ENCODE data around the gene RBMS3.

The RBMS3 gene

DNA sequence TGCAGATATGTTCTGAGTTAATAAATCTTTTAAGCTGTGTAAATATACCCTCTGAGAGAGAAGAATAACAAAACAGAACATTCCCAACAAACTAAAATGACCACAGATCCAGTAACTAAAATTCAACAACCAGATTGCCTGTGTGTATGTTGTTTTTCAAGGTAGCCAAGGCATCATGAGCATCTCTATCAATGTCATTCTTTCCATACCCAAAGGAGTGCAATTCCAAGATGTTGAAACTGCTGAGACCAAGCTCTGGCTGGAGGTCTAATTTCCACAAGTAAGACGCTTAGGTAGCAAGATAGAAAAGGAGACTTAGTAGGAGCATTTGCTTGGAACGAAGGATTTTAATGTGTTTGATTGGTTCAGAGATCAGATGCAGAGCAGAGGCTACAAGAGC, 276.3 kb downstream of the RBMS3 start:
- FAIRE-seq (no peak), DNase-seq (ENCODE audit: insufficient read length, low spot score) (no peak)

- DNase-seq (ENCODE audit: insufficient read length, low spot score) (no peak), FAIRE-seq (no peak)
These were observed 277.0 kb downstream of the RBMS3 start for GRCh38 chr3:29557825-29558224.

DNA sequence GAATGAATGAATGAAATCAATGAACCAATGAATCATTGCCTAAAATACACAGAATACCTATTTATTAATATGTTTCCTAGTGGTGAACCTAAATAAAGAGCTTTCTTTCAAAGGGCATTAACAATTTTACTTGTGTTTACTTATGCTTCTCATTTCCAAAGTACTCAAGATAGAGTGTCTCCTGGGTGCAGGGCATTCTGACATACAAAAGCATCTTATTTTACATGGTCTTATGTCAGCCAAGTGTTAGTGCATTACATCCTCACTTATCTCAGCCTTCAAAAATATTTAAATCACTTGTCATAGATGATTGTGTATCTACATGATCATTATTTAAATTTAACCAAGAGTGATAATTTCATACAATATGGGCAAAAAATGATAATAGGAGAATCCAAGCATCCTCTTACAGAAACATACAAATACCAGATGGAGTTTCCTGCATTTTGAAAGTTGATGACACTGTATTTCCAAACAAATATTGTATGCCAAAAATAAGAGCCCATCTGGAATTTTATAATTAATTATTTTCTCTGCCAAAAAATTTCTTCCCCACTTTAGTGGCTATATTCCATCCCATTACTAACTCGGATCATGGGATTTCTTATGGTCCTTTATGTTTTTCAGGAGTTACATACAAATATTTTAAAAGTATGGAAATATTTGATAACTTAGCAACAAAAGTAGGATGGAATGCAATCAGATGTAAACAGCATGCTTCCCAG, 279.0 kb downstream of the RBMS3 start:
- DNase-seq (ENCODE audit: insufficient read length, low spot score) (no peak), FAIRE-seq (no peak)

DNA sequence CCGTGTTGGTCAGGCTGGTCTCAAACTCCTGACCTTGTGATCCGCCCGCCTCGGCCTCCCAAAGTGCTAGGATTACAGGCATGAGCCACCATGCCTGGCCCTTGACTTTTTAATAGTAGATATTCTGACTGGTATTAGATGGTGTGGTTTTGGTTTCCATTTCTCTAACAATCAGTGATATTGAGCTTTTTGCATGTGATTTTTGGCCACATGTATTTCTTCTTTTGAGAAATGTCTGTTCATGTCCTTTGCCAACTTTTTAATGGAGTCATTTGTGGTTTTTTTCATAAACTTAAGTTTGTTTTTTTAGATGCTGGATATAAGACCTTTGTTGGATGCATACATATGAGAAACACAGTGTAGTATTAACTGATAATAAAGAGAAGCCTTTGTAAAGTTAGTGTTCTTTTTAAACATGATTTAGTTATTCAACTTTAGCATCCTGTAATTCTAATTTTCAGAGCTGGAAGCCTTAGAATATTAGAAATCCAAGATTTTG, 280.8 kb downstream of the RBMS3 start:
- no peak for DNase-seq (ENCODE audit: insufficient read length, low spot score)
- no peak for FAIRE-seq

- FAIRE-seq, result no peak
- DNase-seq (ENCODE audit: insufficient read length, low spot score), result no peak
These were observed 284.4 kb downstream of the RBMS3 start for GRCh38 chr3:29565236-29565635.

DNA sequence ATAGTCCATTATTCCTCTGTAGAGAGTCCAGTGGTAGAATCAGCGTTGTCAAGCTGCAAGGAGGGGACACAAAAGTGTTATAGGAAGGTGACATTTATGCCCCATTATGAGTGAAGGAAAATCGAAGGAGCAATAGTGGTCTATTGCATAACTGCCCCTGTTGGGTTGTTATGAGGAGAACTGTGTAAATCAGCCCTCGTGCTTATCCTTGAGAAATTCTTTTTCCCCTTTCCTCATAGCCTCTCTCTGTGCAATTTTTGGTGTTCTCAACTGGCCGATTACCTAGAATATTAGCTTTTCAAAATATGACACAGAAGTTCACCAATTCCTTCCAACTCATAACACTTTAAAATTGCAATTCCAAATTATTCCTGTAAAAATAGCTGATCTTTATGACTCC, 286.6 kb downstream of the RBMS3 start:
- no peak for FAIRE-seq
- no peak for DNase-seq (ENCODE audit: insufficient read length, low spot score)

- FAIRE-seq (no peak), DNase-seq (ENCODE audit: insufficient read length, low spot score) (no peak)
These were observed 287.5 kb downstream of the RBMS3 start for GRCh38 chr3:29568355-29568754.

DNA sequence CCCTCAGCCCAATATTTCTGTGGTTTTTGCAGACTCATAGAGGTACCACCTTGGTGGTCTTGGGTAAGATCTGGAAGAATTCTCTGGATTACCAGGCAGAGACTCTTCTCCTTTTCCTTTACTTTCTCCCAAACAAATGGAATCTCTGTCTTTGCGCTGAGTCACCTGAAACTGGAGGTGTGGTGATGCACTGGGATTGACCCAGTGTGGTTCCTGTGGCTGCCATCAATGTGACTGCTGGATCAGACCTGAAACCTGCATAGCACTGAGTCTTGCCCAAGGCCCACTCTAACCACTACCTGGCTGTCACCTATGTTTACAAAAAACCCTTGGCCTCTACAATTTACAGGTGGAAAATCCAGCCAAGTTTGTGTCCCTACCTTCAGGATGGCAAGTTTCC, 295.3 kb downstream of the RBMS3 start:
- DNase-seq (ENCODE audit: insufficient read length, low spot score) (no peak), FAIRE-seq (no peak)

GRCh38 chr3:29576675-29577074, 295.8 kb downstream of the RBMS3 start:
- DNase-seq (ENCODE audit: insufficient read length, low spot score) (no peak), FAIRE-seq (no peak)

DNA sequence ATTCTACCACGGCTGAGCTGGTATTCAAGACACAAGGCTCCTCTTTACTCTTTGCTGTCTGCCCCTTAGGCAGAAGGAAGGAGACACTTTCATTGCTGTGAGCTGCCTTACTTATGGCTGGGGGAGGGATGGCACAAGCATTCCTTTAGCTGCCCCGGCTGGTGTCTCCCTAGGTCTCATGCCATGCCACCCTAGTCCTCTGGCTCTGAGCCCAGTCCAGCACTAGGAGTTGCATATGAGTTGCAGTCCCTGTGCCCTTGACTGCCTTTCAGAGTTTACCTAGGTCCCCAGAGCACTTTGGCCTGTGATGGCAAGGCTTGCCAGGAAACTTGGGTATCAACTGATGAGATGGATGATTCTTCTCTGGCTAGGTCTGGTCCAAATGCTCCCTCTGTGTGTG, 296.4 kb downstream of the RBMS3 start:
- no peak for FAIRE-seq
- no peak for DNase-seq (ENCODE audit: insufficient read length, low spot score)

DNA sequence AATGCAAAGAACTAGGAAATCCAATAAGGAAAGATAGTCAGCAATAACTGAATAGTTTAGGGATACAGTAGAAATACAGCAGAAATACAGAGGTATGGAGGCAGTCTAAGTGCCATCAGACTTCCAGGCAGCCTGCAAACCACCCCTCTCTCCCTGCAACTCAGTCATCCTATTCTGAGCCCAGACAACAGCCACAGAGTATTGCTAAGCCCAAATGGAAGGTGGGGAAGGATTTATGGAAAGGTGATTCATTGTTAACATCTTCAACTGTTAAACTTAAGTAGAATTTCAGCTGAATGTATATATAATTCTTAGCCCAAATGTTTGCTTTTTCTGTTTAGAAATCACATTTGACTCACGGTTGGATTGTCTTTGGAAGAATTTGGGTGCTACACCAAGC, 300.4 kb downstream of the RBMS3 start:
- FAIRE-seq (no peak), DNase-seq (ENCODE audit: insufficient read length, low spot score) (no peak)

DNA sequence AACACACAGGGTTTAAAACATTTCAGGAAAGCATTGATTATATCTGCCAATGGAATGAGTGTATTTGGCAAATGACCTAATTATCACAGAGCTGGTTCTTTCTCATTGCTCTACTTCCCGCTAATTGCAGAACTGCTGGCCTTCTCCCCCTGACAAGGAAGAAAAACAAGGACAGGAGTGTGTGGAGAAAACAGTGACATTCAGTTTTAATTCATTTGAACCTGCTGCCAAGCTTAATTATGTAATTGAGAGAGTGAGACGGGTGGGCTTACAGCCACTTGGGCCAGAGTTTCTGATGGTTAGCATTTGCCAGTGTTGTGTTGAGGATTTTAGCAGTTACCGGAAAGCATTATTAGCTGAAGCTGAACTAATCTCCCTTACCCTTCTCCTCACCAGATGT, 301.4 kb downstream of the RBMS3 start:
- FAIRE-seq (no peak), DNase-seq (ENCODE audit: insufficient read length, low spot score) (no peak)

- FAIRE-seq (no peak), DNase-seq (ENCODE audit: insufficient read length, low spot score) (no peak)
These were observed 303.0 kb downstream of the RBMS3 start for GRCh38 chr3:29583861-29584260.

- FAIRE-seq (no peak), DNase-seq (ENCODE audit: insufficient read length, low spot score) (no peak)
These were observed 304.5 kb downstream of the RBMS3 start for GRCh38 chr3:29585368-29585767.

- FAIRE-seq, result no peak
- no peak for DNase-seq (ENCODE audit: insufficient read length, low spot score)
These were observed 306.5 kb downstream of the RBMS3 start for GRCh38 chr3:29587340-29587739.

- FAIRE-seq, result no peak
- DNase-seq (ENCODE audit: insufficient read length, low spot score), result no peak
These were observed 309.1 kb downstream of the RBMS3 start for GRCh38 chr3:29590012-29590411.

GRCh38 chr3:29590461-29590860, 309.6 kb downstream of the RBMS3 start:
- FAIRE-seq, result no peak
- no peak for DNase-seq (ENCODE audit: insufficient read length, low spot score)

- DNase-seq (ENCODE audit: insufficient read length, low spot score) (no peak), FAIRE-seq (no peak)
These were observed 310.7 kb downstream of the RBMS3 start for GRCh38 chr3:29591579-29591978.

- FAIRE-seq (no peak), DNase-seq (ENCODE audit: insufficient read length, low spot score) (no peak)
These were observed 312.9 kb downstream of the RBMS3 start for GRCh38 chr3:29593802-29594201.

DNA sequence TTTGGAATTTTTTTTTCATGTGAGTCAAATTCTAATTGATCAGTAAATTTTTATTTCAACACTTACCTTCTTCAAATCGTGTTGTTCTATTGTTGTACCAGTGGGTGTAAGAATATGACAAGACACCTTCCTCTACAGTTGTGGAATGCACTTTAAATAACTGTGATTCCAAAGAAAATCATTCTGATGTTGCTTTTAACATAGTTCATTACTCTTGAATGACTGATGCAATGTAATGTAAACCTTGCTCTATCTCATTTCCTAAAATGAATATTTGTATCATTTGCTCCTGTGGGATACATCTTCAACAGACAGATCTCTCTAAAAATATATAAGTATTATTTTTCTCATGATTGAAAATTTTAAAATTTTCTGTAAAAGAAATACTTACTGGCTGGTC, 313.4 kb downstream of the RBMS3 start:
- no peak for DNase-seq (ENCODE audit: insufficient read length, low spot score)

GRCh38 chr3:29597376-29598008, 316.6 kb downstream of the RBMS3 start:
- DNase-seq (ENCODE audit: insufficient read length, low spot score) (no peak), FAIRE-seq (no peak)

More for the DNA sequence above, 313.4 kb downstream of the RBMS3 start:
- FAIRE-seq, result no peak

- DNase-seq (ENCODE audit: insufficient read length, low spot score) (no peak), FAIRE-seq (no peak)
These were observed 321.2 kb downstream of the RBMS3 start for GRCh38 chr3:29601861-29602585.

All from GM19239 (cell line).